ENCODE data around the gene CPEB3.
"Not testable (repeated sequence)": the region's sequence is repeated elsewhere in the genome, so short reads cannot be mapped to it uniquely, and the experiment has no call there.

CPEB3 gene

DNA sequence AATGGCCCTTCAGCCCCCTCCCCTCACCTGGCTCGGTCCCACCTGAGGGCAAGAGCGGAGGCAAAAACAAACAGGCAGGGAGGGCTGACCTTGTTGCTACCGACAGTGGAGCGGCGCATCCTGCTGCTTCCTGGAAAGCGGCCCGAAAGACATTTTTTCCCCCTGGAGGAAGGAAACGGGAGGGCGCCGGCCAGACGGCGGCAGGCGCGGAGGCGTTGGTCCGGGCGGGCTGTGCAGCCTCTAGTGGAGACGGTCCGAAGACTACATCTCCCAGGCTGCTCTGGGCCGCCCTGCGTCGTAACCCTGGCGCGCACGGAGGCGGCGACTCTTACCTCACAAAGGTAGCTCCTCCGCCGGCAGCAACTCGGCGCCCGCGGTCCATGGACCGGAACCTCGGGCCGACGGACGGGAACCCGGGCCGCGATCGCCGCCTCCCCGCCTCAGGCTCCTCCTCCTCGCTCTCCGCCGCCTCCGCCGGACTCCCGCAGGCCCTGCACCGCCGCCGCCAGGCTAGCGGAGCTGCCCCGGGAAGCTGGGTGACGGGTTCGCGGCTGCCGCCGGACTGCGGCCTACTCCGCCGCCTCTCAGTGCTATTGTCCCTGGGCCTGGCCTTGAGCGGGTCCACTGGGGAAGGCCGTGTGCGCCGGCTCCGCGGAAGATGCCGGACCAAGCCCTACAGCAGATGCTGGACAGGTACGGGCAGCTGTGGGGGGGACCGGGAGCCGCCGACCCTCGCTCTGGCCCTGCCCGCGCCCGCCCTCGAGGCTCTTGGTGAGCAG lies at the start of gene CPEB3, which contains the start of gene MARCHF5:
TSS of gene CPEB3 (minus strand) at position 242 of the 779 bp plus-strand sequence. CDS start 50,728 bp downstream, outside the sequence.
TSS of gene MARCHF5 (plus strand) at position 331 of the 779 bp plus-strand sequence. CDS start at position 659, 328 bp downstream.
- in situ Hi-C loops (cut with HindIII; ENCODE audit: low sequenced_read_pairs), result no loop called here

GRCh38 chr10:92329927-92330326 lies 39.0 kb upstream of the CPEB3 start:
- in situ Hi-C loops (cut with HindIII; ENCODE audit: low sequenced_read_pairs), result not testable (repeated sequence)

DNA sequence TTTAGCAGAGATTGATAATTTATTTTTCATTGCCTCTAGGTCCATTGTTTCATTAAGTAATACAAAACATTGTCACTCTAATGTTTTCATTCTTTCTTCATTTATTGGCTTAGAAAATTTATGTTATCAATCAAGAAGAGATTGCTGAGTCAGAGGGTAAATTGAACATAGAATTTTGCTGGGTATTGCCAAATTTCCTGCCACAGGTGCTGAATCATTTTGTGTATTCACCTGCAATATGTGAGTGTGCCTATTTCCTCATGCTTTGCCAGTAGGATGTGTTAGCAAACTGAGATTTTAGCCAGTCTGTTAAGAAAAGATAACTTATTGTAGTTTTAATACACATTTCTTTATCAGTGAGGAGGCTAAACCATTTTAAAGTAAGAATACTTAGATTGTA lies 38.1 kb upstream of the CPEB3 start:
- in situ Hi-C loops (cut with HindIII; ENCODE audit: low sequenced_read_pairs), result no loop called here

GRCh38 chr10:92327445-92328433 lies 36.9 kb upstream of the CPEB3 start:
- in situ Hi-C loops (cut with HindIII; ENCODE audit: low sequenced_read_pairs), result no loop called here

GRCh38 chr10:92323079-92323478 lies 32.2 kb upstream of the CPEB3 start:
- in situ Hi-C loops (cut with HindIII; ENCODE audit: low sequenced_read_pairs), result no loop called here

DNA sequence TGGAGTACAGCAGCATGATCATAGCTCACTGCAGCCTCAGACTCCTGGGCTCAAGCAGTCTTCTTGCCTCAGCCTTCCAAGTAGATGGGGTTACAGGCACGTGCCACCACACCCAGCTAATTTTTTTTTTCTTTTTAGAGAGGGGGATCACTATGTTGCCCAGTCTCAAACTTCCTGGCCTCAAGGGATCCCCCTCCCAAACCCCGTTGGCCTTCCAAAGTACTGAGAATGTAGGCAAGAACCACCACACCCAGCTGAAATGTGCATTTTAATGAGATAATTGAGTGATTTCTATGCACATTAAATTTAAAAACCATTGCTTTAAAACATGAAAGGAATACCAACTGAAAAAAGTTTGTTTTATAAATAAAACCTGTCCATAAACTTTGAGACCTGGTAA lies 25.7 kb upstream of the CPEB3 start:
- in situ Hi-C loops (cut with HindIII; ENCODE audit: low sequenced_read_pairs), result no loop called here

GRCh38 chr10:92313750-92314149 lies 22.9 kb upstream of the CPEB3 start:
- in situ Hi-C loops (cut with HindIII; ENCODE audit: low sequenced_read_pairs), result no loop called here

GRCh38 chr10:92309272-92309671 lies 18.4 kb upstream of the CPEB3 start:
- in situ Hi-C loops (cut with HindIII; ENCODE audit: low sequenced_read_pairs), result no loop called here

- in situ Hi-C loops (cut with HindIII; ENCODE audit: low sequenced_read_pairs), result no loop called here
Measured at GRCh38 chr10:92305133-92306072, 14.5 kb upstream of the CPEB3 start.

DNA sequence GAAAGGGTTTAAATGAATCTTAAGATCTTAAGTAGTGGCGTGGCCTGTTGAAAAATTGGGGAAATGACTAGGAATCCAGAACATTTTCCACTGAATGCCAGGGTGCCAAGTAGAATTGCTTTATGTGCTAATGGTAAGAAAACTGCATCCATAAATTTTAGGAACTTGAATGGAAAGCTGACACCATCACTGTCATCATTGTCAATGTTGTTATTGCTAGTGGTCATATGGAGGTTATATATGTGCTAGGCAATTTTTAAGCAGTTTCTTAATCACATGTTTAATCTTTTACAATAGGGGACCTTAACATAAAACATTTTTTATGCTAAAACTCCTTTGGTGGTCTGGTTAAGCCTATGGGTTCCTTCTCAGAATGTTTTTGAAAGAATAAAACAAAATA lies 13.2 kb upstream of the CPEB3 start:
- in situ Hi-C loops (cut with HindIII; ENCODE audit: low sequenced_read_pairs), result no loop called here

GRCh38 chr10:92303096-92303495 lies 12.2 kb upstream of the CPEB3 start:
- in situ Hi-C loops (cut with HindIII; ENCODE audit: low sequenced_read_pairs), result no loop called here

DNA sequence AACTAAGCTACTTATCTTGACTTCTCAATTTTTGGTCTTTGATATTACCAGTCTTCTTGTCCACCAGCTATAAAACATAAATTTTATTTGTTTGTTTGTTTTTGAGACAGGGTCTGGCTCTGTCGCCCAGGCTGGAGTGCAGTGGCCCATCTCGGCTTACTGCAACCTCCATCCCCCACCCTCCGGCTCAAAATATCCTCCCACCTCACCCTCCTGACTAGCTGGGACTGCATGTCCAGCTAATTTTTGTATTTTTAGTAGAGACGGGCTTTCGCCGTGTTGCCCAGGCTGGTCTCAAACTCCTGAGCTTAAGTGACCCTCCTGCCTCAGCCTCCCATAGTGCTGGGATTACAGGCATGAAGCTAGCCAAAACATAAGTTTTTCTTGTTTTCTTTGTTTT lies 7.6 kb upstream of the CPEB3 start:
- in situ Hi-C loops (cut with HindIII; ENCODE audit: low sequenced_read_pairs), result no loop called here

DNA sequence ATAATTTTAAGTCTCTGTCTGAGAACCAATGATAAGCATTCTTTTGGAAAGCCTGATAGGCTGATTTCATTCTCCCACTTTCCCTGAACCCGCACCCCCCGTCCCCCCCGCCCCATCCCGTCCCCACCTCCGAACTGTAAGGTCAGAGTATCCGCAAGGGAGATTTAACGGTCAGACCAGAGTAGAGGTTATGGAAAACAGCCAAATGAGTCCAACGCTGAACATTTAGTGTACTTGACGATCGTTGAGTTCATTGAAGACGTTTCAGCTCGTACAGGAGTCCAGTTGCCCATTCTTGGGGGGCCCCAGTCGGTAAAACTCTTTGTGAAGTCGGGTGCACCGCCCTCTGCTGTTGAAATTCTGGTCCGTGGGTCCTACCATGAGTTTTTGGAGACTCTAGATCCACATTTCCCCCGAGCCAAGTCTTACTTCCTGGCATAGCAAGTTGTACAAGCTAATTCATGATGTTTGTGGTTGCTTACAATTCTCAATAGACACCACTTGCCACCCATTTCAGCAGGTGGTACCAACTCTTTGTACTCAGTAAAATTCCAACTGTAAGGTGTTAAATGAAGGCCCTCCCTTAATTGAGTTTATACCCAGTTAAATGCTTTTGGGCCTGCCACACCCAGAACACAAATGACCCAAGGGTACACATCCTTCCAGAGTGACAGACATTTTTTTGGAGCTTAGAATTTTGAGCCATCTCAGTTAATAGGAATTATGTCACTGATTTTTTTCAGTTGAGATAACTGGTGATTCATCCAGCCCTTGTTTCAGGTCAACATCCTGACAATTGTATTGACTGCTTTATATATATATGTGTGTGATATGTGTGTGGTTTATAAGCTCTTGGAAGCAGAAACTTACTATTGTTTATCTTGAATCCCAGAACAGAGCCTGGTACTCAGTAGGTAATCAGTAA lies 1.3 kb upstream of the CPEB3 start:
- in situ Hi-C loops (cut with HindIII; ENCODE audit: low sequenced_read_pairs), result no loop called here

DNA sequence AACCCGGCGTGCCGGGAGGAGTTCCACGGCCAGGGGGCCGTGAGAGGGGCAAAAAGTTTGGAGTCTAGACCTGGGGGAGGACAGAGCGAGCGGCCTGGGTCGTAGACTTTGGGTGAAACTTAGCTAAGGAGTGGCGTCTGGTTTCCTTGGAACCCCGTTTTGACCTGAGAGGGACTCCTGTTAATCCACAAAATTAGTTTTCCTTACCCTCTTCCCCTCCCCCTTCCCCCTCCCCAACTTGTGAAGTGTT lies 663 bp upstream of the CPEB3 start:
- in situ Hi-C loops (cut with HindIII; ENCODE audit: low sequenced_read_pairs), result no loop called here

GRCh38 chr10:92290076-92290836 lies 622 bp downstream of the CPEB3 start:
- in situ Hi-C loops (cut with HindIII; ENCODE audit: low sequenced_read_pairs), result no loop called here

- in situ Hi-C loops (cut with HindIII; ENCODE audit: low sequenced_read_pairs), result loop anchor here (10.0 kb wide), 1 partner anchor 199 kb away; no protein-coding TSS in a partner anchor
Measured at GRCh38 chr10:92284112-92284704, 6.7 kb downstream of the CPEB3 start.

- in situ Hi-C loops (cut with HindIII; ENCODE audit: low sequenced_read_pairs), result no loop called here
Measured at GRCh38 chr10:92278996-92279696, 11.7 kb downstream of the CPEB3 start.

DNA sequence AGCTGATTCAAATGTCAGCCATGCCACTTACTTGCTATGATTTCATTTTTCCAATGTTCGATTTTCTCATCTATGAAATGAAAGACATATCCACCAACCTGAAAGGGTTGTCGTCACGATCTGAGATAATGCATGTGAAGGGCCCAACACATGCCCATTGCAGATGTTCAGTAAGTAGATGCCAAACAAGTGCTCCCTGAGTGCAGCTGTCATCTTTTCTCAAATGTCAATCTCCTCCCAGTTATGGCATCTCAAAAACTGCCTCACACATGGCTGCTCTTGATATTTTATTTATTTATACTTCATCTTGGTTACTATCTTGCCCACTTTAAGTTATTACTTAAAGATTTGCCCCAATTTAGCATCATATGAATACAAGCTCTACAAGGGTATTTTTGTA lies 16.8 kb downstream of the CPEB3 start:
- in situ Hi-C loops (cut with HindIII; ENCODE audit: low sequenced_read_pairs), result loop anchor here (25.0 kb wide), 1 partner anchor 112 kb away; no protein-coding TSS in a partner anchor
